Retinal pigment epithelial cell (primary cell): Measurements from ENCODE around the gene TMC6.

Source experiments
- DNase-seq: peaks from one replicate; pipeline ENCODE4 v3.0.0-alpha.2; 2010; ENCODE audit warnings: low read depth
- H3K4me3 ChIP-seq: 2 replicates; pipeline ENCODE4 v1.5.1; 2011; ENCODE audit warnings: mild to moderate bottlenecking, low read length, control low read depth, moderate library complexity
- CTCF ChIP-seq: conservative IDR thresholded peaks from 2 replicates; pipeline ENCODE4 v1.5.1; 2011; ENCODE audit warnings: low read depth, low read length, control low read depth, inconsistent platforms

Gene TMC6

GRCh38 chr17:78107457-78107856, 21.1 kb downstream of the TMC6 start:
- no peak for DNase-seq
- TF ChIP-seq CTCF = no peak
- no peak overlapping the region for H3K4me3 ChIP-seq

DNA sequence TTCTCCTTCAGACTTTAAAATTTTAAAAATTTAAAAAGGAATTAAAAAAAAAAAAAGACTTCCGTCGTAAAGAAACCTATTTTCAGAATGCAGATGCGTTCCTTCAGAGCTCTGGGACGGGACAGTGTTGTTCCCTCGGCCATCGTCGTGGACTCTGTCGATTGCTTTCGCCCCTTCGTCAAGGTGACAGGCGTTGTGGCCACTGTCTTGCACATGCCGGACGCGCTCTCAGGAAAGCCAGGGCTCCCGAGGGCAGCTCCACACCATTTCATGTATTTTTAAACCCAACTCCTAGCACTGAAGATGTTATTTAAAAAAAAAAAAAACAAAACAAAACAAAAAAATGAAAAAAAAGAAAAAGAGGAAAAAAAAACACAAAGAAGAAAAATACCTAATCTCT, 22.3 kb downstream of the TMC6 start:
- TF ChIP-seq CTCF = no peak
- no peak for DNase-seq
- no peak overlapping the region for H3K4me3 ChIP-seq

- no peak for DNase-seq
- no peak for TF ChIP-seq CTCF
- peak overlapping the region; percentile 41 for H3K4me3 ChIP-seq
Measured at GRCh38 chr17:78105551-78105950, 23.0 kb downstream of the TMC6 start.

GRCh38 chr17:78105101-78105500, 23.5 kb downstream of the TMC6 start:
- peak overlapping the region; percentile 41 for H3K4me3 ChIP-seq
- TF ChIP-seq CTCF = no peak
- peak; percentile 72 for DNase-seq

DNA sequence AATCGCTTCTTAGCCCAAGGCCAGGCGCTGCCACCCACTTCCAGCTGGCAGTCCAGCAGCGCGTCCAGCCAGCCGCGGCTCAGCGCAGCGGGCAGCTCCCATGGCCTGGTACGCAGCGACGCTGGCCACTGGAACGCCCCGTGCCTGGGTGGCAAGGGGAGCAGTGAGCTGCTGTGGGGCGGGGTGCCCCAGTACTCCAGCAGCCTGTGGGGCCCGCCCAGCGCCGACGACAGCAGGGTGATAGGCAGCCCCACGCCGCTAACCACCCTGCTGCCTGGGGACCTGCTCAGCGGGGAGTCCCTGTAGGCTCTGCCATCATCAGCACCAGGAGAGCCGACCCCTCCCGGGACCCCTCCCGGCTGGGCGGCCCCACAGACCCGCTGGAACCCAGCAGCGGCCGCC, 24.0 kb downstream of the TMC6 start:
- TF ChIP-seq CTCF = no peak
- DNase-seq = no peak
- H3K4me3 ChIP-seq = no peak overlapping the region

DNA sequence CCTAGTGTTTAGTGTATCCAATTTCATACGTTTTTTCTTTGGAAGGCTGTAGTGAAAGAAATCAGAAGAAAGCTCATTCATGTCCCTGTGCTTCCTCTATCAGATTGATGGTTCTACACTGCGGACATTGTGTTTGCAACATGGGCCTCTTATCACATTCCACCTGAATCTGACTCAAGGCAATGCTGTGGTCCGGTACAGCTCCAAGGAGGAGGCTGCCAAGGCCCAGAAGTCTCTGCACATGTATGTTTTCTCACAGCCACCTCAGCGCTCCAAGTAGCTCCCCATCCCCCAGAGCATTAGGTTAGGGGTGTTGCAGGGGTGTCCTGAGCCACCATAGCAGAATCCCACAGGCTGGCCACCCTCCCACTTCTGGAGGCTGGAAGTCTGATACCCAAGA, 25.2 kb downstream of the TMC6 start:
- H3K4me3 ChIP-seq = no peak overlapping the region
- TF ChIP-seq CTCF = no peak
- no peak for DNase-seq

- no peak overlapping the region for H3K4me3 ChIP-seq
- DNase-seq = no peak
- TF ChIP-seq CTCF = no peak
Measured at GRCh38 chr17:78101542-78101941, 27.0 kb downstream of the TMC6 start.
